IPS-20b (cell line): ENCODE measurements around the gene DMGDH.

Experiments used
- H3K27ac ChIP-seq: one replicate; pipeline ENCODE4 v1.5.1; 2013; ENCODE audit warnings: low read length
- H3K27me3 ChIP-seq: 2 replicates; pipeline ENCODE4 v1.6.1; 2013; ENCODE audit warnings: mild to moderate bottlenecking, low read length, inconsistent platforms; ENCODE audit not compliant: insufficient read depth
- H3K36me3 ChIP-seq: 2 replicates; pipeline ENCODE4 v1.6.1; 2013; ENCODE audit warnings: low read depth, mild to moderate bottlenecking, inconsistent platforms, low read length, moderate library complexity; ENCODE audit not compliant: insufficient read depth
- H3K4me1 ChIP-seq: 2 replicates; pipeline ENCODE4 v1.6.1; 2013; ENCODE audit warnings: mild to moderate bottlenecking, control low read depth, inconsistent platforms, low read length, moderate library complexity; ENCODE audit not compliant: insufficient read depth
- H3K4me3 ChIP-seq: 2 replicates; pipeline ENCODE4 v1.5.1; 2013; ENCODE audit warnings: mild to moderate bottlenecking, low read length, inconsistent platforms
- H3K9ac ChIP-seq: 2 replicates; pipeline ENCODE4 v1.6.1; 2013; ENCODE audit warnings: low read depth, mild to moderate bottlenecking, inconsistent platforms, low read length, moderate library complexity
- H3K9me3 ChIP-seq: 2 replicates; pipeline ENCODE4 v1.6.1; 2013; ENCODE audit warnings: mild to moderate bottlenecking, low read depth, low read length, inconsistent platforms; ENCODE audit not compliant: insufficient read depth

Gene DMGDH

GRCh38 chr5:79069488-79070349 lies at the start of gene DMGDH, which contains the start of gene BHMT2:
DMGDH (minus strand) TSS chr5:79069674; CDS start chr5:79069620, 54 bp downstream.
BHMT2 (plus strand) TSS chr5:79069767; CDS start chr5:79069783, 16 bp downstream.
- Histone ChIP-seq H3K27me3 (no peaks in the 10 kb centered on the region), H3K36me3 (no peaks in the 10 kb centered on the region), H3K27ac (no peak within 1 kb of the TSS), H3K9me3 (0 out of 2 replicates have a peak, but pooled peaks cover 8% of the 10 kb centered on the region), H3K4me1 (no peaks in the 10 kb centered on the region; the same call in 1 of the 2 replicates), H3K4me3 (no peak within 1 kb of the TSS), H3K9ac (no peak within 1 kb of the TSS)

GRCh38 chr5:79112703-79113058 lies 43.2 kb upstream of the DMGDH start:
- H3K27me3 ChIP-seq = peaks cover 46% of the 10 kb centered on the region
- no peaks in the 10 kb centered on the region for H3K36me3 ChIP-seq
- H3K27ac ChIP-seq = no peak overlapping the region
- H3K4me3 ChIP-seq = peak overlapping the region; percentile 73; the same call in 1 of the 2 replicates
- no peak overlapping the region for H3K9ac ChIP-seq
- no peaks in the 10 kb centered on the region for H3K4me1 ChIP-seq
- H3K9me3 ChIP-seq = no peaks in the 10 kb centered on the region

- H3K4me3 ChIP-seq = peak overlapping the region; percentile 73
- no peak overlapping the region for H3K27ac ChIP-seq
- H3K9me3 ChIP-seq = no peaks in the 10 kb centered on the region
- H3K36me3 ChIP-seq = no peaks in the 10 kb centered on the region
- H3K9ac ChIP-seq = peak overlapping the region; percentile 13; the same call in 1 of the 2 replicates
- H3K27me3 ChIP-seq = peaks cover 46% of the 10 kb centered on the region
- H3K4me1 ChIP-seq = no peaks in the 10 kb centered on the region
Observed at GRCh38 chr5:79111960-79112702, 42.7 kb upstream of the DMGDH start.

GRCh38 chr5:79111387-79111959 lies 42.0 kb upstream of the DMGDH start, which contains the start of gene BHMT:
BHMT (plus strand) TSS chr5:79111809; CDS start chr5:79111886, 77 bp downstream.
- Histone ChIP-seq H3K9me3 (no peaks in the 10 kb centered on the region), H3K4me3 (peak within 1 kb of the TSS; percentile 73), H3K27me3 (peaks cover 46% of the 10 kb centered on the region), H3K9ac (peak within 1 kb of the TSS; percentile 13; the same call in 1 of the 2 replicates), H3K27ac (no peak within 1 kb of the TSS), H3K36me3 (no peaks in the 10 kb centered on the region), H3K4me1 (no peaks in the 10 kb centered on the region)

- Histone ChIP-seq H3K27ac (no peak overlapping the region), H3K27me3 (peaks cover 46% of the 10 kb centered on the region), H3K9me3 (no peaks in the 10 kb centered on the region), H3K4me1 (no peaks in the 10 kb centered on the region), H3K36me3 (no peaks in the 10 kb centered on the region), H3K4me3 (no peak overlapping the region), H3K9ac (no peak overlapping the region)
Observed at GRCh38 chr5:79109527-79110492, 40.3 kb upstream of the DMGDH start.

GRCh38 chr5:79108792-79109191 lies 39.3 kb upstream of the DMGDH start:
- Histone ChIP-seq H3K4me1 (no peaks in the 10 kb centered on the region), H3K9me3 (no peaks in the 10 kb centered on the region), H3K36me3 (no peaks in the 10 kb centered on the region), H3K4me3 (no peak overlapping the region), H3K9ac (no peak overlapping the region), H3K27ac (no peak overlapping the region), H3K27me3 (peaks cover 40% of the 10 kb centered on the region)

GRCh38 chr5:79108086-79108485 lies 38.6 kb upstream of the DMGDH start:
- H3K9ac ChIP-seq = no peak overlapping the region
- H3K27me3 ChIP-seq = peaks cover 32% of the 10 kb centered on the region
- no peaks in the 10 kb centered on the region for H3K36me3 ChIP-seq
- H3K9me3 ChIP-seq = no peaks in the 10 kb centered on the region
- no peak overlapping the region for H3K4me3 ChIP-seq
- H3K27ac ChIP-seq = no peak overlapping the region
- no peaks in the 10 kb centered on the region for H3K4me1 ChIP-seq

- Histone ChIP-seq H3K36me3 (no peaks in the 10 kb centered on the region), H3K9ac (no peak overlapping the region), H3K27me3 (peaks cover 24% of the 10 kb centered on the region), H3K9me3 (peaks cover 5% of the 10 kb centered on the region), H3K27ac (no peak overlapping the region), H3K4me1 (no peaks in the 10 kb centered on the region), H3K4me3 (no peak overlapping the region)
Observed at GRCh38 chr5:79107020-79107796, 37.7 kb upstream of the DMGDH start.

- Histone ChIP-seq H3K4me1 (no peaks in the 10 kb centered on the region), H3K27ac (no peak overlapping the region), H3K36me3 (no peaks in the 10 kb centered on the region), H3K4me3 (no peak overlapping the region), H3K9me3 (peaks cover 7% of the 10 kb centered on the region), H3K9ac (no peak overlapping the region), H3K27me3 (peaks cover 10% of the 10 kb centered on the region)
Observed at GRCh38 chr5:79105868-79106267, 36.4 kb upstream of the DMGDH start.

GRCh38 chr5:79093762-79094161 lies 24.3 kb upstream of the DMGDH start:
- no peaks in the 10 kb centered on the region for H3K9me3 ChIP-seq
- H3K27ac ChIP-seq = no peak overlapping the region
- no peak overlapping the region for H3K9ac ChIP-seq
- H3K36me3 ChIP-seq = no peaks in the 10 kb centered on the region
- no peaks in the 10 kb centered on the region for H3K4me1 ChIP-seq
- H3K4me3 ChIP-seq = no peak overlapping the region
- no peaks in the 10 kb centered on the region for H3K27me3 ChIP-seq
